DND-41 (cell line): ENCODE data around the gene INO80.
"Not testable (repeated sequence)": the region's sequence is repeated elsewhere in the genome, so short reads cannot be mapped to it uniquely, and the experiment has no call there.

Source experiments
- ATAC-seq: fragments of 200-7000 bp; cut with Tn5 transposase; 3 replicates; pipeline ENCODE4 v1.9.1; 2021; ENCODE audit warnings: low read depth; ENCODE audit not compliant: insufficient read depth
- DNase-seq: peaks from one replicate; pipeline ENCODE4 v3.0.0-alpha.2; 2020
- H2AFZ ChIP-seq: 2 replicates; pipeline ENCODE4 v1.6.0; 2012; ENCODE audit warnings: low read depth, low read length
- H3K27ac ChIP-seq: 2 replicates; pipeline ENCODE4 v1.5.1; 2012; ENCODE audit warnings: low read length, inconsistent platforms
- H3K27me3 ChIP-seq: fragments of 200-600 bp; sonication (generic); 2 replicates; pipeline ENCODE4 v1.6.0; 2012; ENCODE audit warnings: low read length, mild to moderate bottlenecking, inconsistent platforms; ENCODE audit not compliant: insufficient read depth, poor library complexity
- H3K36me3 ChIP-seq: 2 replicates; pipeline ENCODE4 v1.5.1; 2012; ENCODE audit warnings: low read length, inconsistent platforms; ENCODE audit not compliant: insufficient read depth
- H3K4me1 ChIP-seq: 2 replicates; pipeline ENCODE4 v1.5.1; 2012; ENCODE audit warnings: mild to moderate bottlenecking, low read length; ENCODE audit not compliant: insufficient read depth
- H3K4me2 ChIP-seq: 2 replicates; pipeline ENCODE4 v1.6.0; 2012; ENCODE audit warnings: mild to moderate bottlenecking, moderate library complexity, low read length, inconsistent platforms; ENCODE audit not compliant: insufficient read depth
- H3K4me3 ChIP-seq, 2 experiments: fragments of 200-600 bp in 1 of 2; shearing (Covaris generic) in 1 of 2; 2 replicates each; pipeline ENCODE4 v1.5.1; 2012 to 2016; ENCODE audit warnings: inconsistent platforms in 2 of 2, low read length in 2 of 2, mild to moderate bottlenecking in 2 of 2, low read depth in 1 of 2, moderate library complexity in 1 of 2
- H3K79me2 ChIP-seq: 2 replicates; pipeline ENCODE4 v1.6.0; 2012; ENCODE audit warnings: low read length, inconsistent platforms; ENCODE audit not compliant: insufficient read depth
- H3K9ac ChIP-seq: 2 replicates; pipeline ENCODE4 v1.6.0; 2012; ENCODE audit warnings: low read depth, mild to moderate bottlenecking, inconsistent platforms, low read length, moderate library complexity
- H3K9me3 ChIP-seq: 2 replicates; pipeline ENCODE4 v1.5.1; 2012; ENCODE audit warnings: low read length, moderate library complexity, mild to moderate bottlenecking, inconsistent platforms; ENCODE audit not compliant: insufficient read depth, severe bottlenecking
- H4K20me1 ChIP-seq: 2 replicates; pipeline ENCODE4 v1.6.0; 2012; ENCODE audit warnings: low read length; ENCODE audit not compliant: insufficient read depth
- EZH2 ChIP-seq: IDR thresholded peaks from 3 replicates; pipeline ENCODE4 v1.6.1; 2012; ENCODE audit warnings: borderline replicate concordance, low read depth, mild to moderate bottlenecking, moderate library complexity, low read length, inconsistent platforms; ENCODE audit not compliant: severe bottlenecking
- TF ChIP-seq, protein P1 (sequence below): IDR thresholded peaks from 2 replicates; pipeline ENCODE4 v1.5.1; 2012; ENCODE audit warnings: borderline replicate concordance, low read length, moderate library complexity, mild to moderate bottlenecking; ENCODE audit not compliant: poor library complexity, severe bottlenecking; ENCODE audit errors: extremely low read depth

Gene INO80

GRCh38 chr15:41079717-41080116 is 36.4 kb downstream of the INO80 start:
- TF ChIP-seq EZH2, result no peak
- TF ChIP-seq, protein P1, sequence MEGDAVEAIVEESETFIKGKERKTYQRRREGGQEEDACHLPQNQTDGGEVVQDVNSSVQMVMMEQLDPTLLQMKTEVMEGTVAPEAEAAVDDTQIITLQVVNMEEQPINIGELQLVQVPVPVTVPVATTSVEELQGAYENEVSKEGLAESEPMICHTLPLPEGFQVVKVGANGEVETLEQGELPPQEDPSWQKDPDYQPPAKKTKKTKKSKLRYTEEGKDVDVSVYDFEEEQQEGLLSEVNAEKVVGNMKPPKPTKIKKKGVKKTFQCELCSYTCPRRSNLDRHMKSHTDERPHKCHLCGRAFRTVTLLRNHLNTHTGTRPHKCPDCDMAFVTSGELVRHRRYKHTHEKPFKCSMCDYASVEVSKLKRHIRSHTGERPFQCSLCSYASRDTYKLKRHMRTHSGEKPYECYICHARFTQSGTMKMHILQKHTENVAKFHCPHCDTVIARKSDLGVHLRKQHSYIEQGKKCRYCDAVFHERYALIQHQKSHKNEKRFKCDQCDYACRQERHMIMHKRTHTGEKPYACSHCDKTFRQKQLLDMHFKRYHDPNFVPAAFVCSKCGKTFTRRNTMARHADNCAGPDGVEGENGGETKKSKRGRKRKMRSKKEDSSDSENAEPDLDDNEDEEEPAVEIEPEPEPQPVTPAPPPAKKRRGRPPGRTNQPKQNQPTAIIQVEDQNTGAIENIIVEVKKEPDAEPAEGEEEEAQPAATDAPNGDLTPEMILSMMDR, result no peak
- H3K79me2 ChIP-seq, result no peaks in the 10 kb centered on the region; the same call in 1 of the 2 replicates
- no peak overlapping the region for H2AFZ ChIP-seq
- H3K4me2 ChIP-seq, result no peak overlapping the region
- no peaks in the 10 kb centered on the region for H3K4me1 ChIP-seq
- H3K27ac ChIP-seq, result no peak overlapping the region
- DNase-seq (no peak), ATAC-seq (no peak)
- H3K9me3 ChIP-seq, result no peaks in the 10 kb centered on the region
- H3K4me3 ChIP-seq, result no peak overlapping the region
- no peaks in the 10 kb centered on the region for H3K27me3 ChIP-seq
- H3K9ac ChIP-seq, result no peak overlapping the region
- peaks cover 85% of the 10 kb centered on the region for H3K36me3 ChIP-seq
- no peaks in the 10 kb centered on the region for H4K20me1 ChIP-seq

DNA sequence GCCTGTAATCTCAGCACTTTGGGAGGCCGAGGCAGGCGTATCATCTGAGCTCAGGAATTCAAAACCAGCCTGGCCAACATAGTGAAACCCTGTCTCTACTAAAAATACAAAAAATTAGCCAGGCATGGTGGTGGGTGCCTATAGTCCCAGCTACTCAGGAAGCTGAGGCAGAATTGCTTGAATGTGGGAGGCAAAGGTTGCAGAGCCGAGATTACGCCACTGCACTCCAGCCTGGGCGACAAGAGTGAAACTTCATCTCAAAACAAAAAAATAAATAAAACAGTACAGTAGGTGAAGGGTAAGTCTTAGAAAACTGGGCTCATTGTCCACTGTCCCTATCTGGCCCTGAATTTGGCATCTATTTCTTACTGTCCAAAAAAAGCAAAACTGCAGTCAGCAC is 37.2 kb downstream of the INO80 start:
- H3K27me3 ChIP-seq, H3K4me3 ChIP-seq, DNase-seq, H2AFZ ChIP-seq, ATAC-seq, H3K79me2 ChIP-seq, H4K20me1 ChIP-seq, H3K9me3 ChIP-seq, H3K27ac ChIP-seq, H3K9ac ChIP-seq, H3K4me2 ChIP-seq, H3K4me1 ChIP-seq: not testable (repeated sequence)
- H3K36me3 ChIP-seq, result peaks cover 87% of the 10 kb centered on the region

GRCh38 chr15:41078125-41078524 is 38.0 kb downstream of the INO80 start:
- Histone ChIP-seq H3K9ac (no peak overlapping the region), H4K20me1 (no peaks in the 10 kb centered on the region), H3K27ac (no peak overlapping the region), H3K4me3 (no peak overlapping the region), H3K4me2 (no peak overlapping the region), H3K9me3 (no peaks in the 10 kb centered on the region), H3K4me1 (no peaks in the 10 kb centered on the region), H3K79me2 (no peaks in the 10 kb centered on the region; the same call in 1 of the 2 replicates), H3K36me3 (peaks cover 87% of the 10 kb centered on the region), H3K27me3 (no peaks in the 10 kb centered on the region), H2AFZ (no peak overlapping the region)
- DNase-seq (no peak), ATAC-seq (no peak)
- no peak for TF ChIP-seq EZH2
- TF ChIP-seq, protein P1, result no peak

DNA sequence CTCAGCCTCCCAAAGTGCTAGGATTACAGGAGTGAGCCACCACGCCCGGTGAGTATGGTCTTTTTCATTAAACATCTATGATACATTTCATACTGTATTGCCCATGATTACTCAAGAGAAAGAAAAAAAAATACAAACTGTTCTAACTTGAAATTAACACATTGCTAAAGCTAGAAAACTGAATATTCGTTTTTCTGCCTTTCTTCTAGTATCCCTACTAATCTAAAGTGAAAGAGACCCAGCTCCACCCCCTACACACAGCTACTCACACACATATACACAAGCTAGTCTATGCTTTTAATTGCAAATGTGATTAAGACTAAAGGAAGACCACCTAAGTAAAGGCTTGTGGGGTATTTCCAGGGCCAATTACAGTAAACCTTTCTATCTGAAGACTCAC is 43.1 kb downstream of the INO80 start:
- H3K4me3 ChIP-seq, result no peak overlapping the region
- ATAC-seq (no peak), DNase-seq (no peak)
- H4K20me1 ChIP-seq, result no peaks in the 10 kb centered on the region
- no peaks in the 10 kb centered on the region for H3K9me3 ChIP-seq
- no peak overlapping the region for H3K27ac ChIP-seq
- no peak overlapping the region for H3K9ac ChIP-seq
- no peaks in the 10 kb centered on the region; the same call in 1 of the 2 replicates for H3K79me2 ChIP-seq
- H3K4me2 ChIP-seq, result no peak overlapping the region
- peaks cover 77% of the 10 kb centered on the region for H3K36me3 ChIP-seq
- no peaks in the 10 kb centered on the region for H3K4me1 ChIP-seq
- no peaks in the 10 kb centered on the region for H3K27me3 ChIP-seq
- no peak overlapping the region for H2AFZ ChIP-seq
- TF ChIP-seq, protein P1, result no peak
- TF ChIP-seq EZH2, result no peak
